ENCODE results near the gene NFU1.
"Not testable (repeated sequence)": the region's sequence is repeated elsewhere in the genome, so short reads cannot be mapped to it uniquely, and the experiment has no call there.

The NFU1 gene

DNA sequence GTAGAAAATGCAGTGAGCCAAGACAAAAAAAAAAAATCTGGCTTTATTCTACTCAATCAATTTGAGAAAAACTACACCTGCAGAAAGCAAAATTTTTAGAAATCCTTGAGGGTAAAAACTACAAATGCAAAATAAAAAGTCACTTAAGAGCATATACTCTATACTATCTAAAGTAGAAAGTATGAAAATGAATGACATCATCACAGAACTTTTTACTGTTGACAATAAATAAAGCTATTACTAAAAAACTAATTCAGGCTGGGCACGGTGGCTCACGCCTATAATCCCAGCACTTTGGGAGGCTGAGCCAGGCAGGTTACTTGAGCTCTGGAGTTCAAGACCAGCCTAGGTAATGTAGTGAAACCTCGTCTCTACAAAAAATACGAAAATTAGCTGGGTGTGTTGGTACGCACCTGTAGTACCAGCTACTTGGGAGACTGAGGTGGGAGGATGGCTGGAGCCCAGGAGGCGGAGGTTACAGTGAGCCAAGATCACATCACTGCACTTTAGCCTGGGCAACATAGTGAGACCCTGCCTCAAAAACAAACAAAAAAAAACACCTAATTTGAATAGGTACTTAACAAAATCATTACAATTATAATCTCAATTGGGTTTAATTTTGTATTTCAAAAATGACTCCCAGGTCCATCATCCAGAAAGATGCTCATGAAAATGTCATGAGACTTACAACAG lies 7.6 kb downstream of the NFU1 start:
- Mint-ChIP-seq H3K4me3 (no peak overlapping the region), H3K27me3 (ENCODE audit: low read depth) (no peaks in the 10 kb centered on the region), H3K36me3 (ENCODE audit: low read depth) (peaks cover 5% of the 10 kb centered on the region), H3K4me1 (ENCODE audit: low read depth) (peaks cover 2% of the 10 kb centered on the region), H3K27ac (no peak overlapping the region), H3K9me3 (no peaks in the 10 kb centered on the region)

- Mint-ChIP-seq H3K36me3 (ENCODE audit: low read depth) (peaks cover 5% of the 10 kb centered on the region), H3K27ac (no peak overlapping the region), H3K4me1 (ENCODE audit: low read depth) (no peaks in the 10 kb centered on the region), H3K27me3 (ENCODE audit: low read depth) (no peaks in the 10 kb centered on the region), H3K4me3 (no peak overlapping the region), H3K9me3 (no peaks in the 10 kb centered on the region)
Observed at GRCh38 chr2:69428981-69429380, 8.3 kb downstream of the NFU1 start.

DNA sequence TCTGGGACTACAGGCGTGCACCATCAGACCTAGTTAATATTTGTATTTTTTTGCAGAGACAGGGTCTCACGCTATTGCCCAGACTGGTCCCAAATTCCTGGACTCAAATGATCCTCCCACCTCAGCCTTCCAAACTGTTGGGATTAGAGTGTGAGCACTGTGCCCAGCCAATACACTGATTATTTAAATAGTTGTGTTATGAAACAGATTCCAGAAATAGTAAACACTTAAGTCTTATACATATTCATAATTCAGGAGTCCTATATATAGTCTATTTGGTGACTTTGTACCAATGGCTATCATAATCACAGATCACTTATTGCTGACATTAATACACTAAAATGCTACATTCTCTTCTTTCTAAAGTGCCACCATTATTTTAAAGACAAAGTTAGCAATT lies 12.8 kb downstream of the NFU1 start:
- Mint-ChIP-seq H3K27me3 (ENCODE audit: low read depth) (no peaks in the 10 kb centered on the region), H3K9me3 (no peaks in the 10 kb centered on the region), H3K4me3 (no peak overlapping the region), H3K27ac (no peak overlapping the region), H3K36me3 (ENCODE audit: low read depth) (peaks cover 12% of the 10 kb centered on the region), H3K4me1 (ENCODE audit: low read depth) (peaks cover 3% of the 10 kb centered on the region)

DNA sequence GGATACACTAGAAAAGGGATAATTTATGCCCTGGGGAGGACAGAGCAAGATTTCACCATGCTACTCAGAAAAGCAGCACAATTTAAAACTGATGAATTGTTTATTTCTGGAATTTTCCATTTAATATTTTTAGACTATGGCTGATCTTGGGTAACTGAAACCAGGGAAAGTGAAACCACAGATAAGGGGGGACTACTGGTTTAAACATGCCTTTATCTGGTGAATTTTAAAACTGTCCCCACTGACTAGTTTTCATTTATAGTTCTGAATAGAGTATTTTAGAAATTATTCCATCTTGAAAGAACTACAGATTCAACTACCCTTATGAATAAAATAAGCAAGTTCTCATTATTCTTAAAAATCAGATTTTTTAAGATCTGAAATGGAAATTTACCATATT lies 15.0 kb downstream of the NFU1 start:
- no peak overlapping the region for H3K4me3 Mint-ChIP-seq
- H3K27ac Mint-ChIP-seq = no peak overlapping the region
- H3K27me3 Mint-ChIP-seq (ENCODE audit: low read depth) = no peaks in the 10 kb centered on the region
- H3K36me3 Mint-ChIP-seq (ENCODE audit: low read depth) = peaks cover 9% of the 10 kb centered on the region
- peaks cover 3% of the 10 kb centered on the region for H3K4me1 Mint-ChIP-seq (ENCODE audit: low read depth)
- H3K9me3 Mint-ChIP-seq = no peaks in the 10 kb centered on the region

GRCh38 chr2:69419111-69419510 lies 18.1 kb downstream of the NFU1 start:
- not testable (repeated sequence) for H3K27me3 Mint-ChIP-seq (ENCODE audit: low read depth); H3K27ac Mint-ChIP-seq; H3K9me3 Mint-ChIP-seq; H3K4me1 Mint-ChIP-seq (ENCODE audit: low read depth); H3K4me3 Mint-ChIP-seq
- peaks cover 11% of the 10 kb centered on the region for H3K36me3 Mint-ChIP-seq (ENCODE audit: low read depth)

DNA sequence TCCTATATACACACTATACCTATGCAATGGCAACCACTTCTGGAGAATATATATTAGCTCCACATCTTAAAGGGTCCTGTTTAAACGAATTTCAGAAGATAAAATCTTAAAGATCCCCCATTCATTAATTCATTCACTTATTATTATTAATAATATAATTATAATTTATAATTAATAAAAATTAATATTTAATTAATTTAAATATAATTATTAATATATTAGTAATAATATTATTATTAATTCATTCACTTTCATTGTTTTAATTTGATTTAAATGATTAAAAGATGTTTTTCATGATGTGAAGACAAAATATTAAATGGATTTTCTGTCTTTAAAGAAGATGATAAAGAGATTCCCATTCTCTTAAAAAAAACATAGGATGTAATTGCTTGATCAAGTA lies 21.1 kb downstream of the NFU1 start:
- H3K9me3 Mint-ChIP-seq = no peaks in the 10 kb centered on the region
- no peaks in the 10 kb centered on the region for H3K27me3 Mint-ChIP-seq (ENCODE audit: low read depth)
- H3K4me3 Mint-ChIP-seq = no peak overlapping the region
- H3K36me3 Mint-ChIP-seq (ENCODE audit: low read depth) = peaks cover 11% of the 10 kb centered on the region
- H3K4me1 Mint-ChIP-seq (ENCODE audit: low read depth) = no peaks in the 10 kb centered on the region
- no peak overlapping the region for H3K27ac Mint-ChIP-seq

DNA sequence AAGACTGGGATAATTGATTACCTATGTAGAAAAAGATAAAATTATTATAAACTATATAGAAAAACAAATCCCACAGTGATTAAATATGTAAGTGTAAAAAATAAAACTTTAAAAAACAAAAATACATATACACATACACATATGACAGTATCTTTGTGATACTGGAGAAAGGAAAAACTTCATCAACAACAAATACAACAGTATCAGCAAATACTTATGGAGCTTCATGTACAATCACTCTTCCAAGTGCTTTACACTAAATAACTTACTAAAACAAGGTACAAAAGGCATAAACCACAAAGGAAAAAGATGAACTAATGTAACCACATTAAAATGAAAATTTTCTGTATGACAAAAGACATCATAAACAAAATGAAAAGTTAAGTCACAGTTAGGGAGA lies 26.1 kb downstream of the NFU1 start:
- Mint-ChIP-seq H3K4me1 (ENCODE audit: low read depth) (no peaks in the 10 kb centered on the region), H3K36me3 (ENCODE audit: low read depth) (peaks cover 15% of the 10 kb centered on the region), H3K27ac (no peak overlapping the region), H3K27me3 (ENCODE audit: low read depth) (no peaks in the 10 kb centered on the region), H3K4me3 (no peak overlapping the region), H3K9me3 (no peaks in the 10 kb centered on the region)

- H3K9me3 Mint-ChIP-seq = peaks cover 12% of the 10 kb centered on the region
- no peak overlapping the region for H3K4me3 Mint-ChIP-seq
- H3K36me3 Mint-ChIP-seq (ENCODE audit: low read depth) = peaks cover 28% of the 10 kb centered on the region
- no peak overlapping the region for H3K27ac Mint-ChIP-seq
- H3K4me1 Mint-ChIP-seq (ENCODE audit: low read depth) = peaks cover 2% of the 10 kb centered on the region
- H3K27me3 Mint-ChIP-seq (ENCODE audit: low read depth) = no peaks in the 10 kb centered on the region
Observed at GRCh38 chr2:69405306-69405705, 31.9 kb downstream of the NFU1 start.

DNA sequence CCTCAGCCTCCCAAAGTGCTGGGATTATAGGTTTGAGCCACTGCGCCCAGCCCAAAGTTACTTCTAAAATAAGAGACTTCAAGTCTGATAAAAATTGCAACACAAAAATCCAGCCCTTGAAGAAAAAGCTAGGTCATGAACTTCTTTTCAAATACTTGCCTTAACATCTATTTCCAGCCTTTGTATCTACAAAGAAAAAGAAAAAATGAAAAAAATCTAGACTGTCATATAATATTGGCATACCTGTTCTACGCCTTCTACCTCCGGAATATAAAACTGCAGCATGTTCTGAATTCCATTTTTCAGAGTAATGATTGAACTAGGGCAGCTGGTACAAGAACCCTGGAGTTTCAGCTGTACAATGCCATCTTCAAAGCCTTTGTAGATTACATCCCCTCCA lies 37.1 kb downstream of the NFU1 start:
- no peak overlapping the region for H3K27ac Mint-ChIP-seq
- H3K4me3 Mint-ChIP-seq = no peak overlapping the region
- no peaks in the 10 kb centered on the region for H3K27me3 Mint-ChIP-seq (ENCODE audit: low read depth)
- peaks cover 2% of the 10 kb centered on the region for H3K4me1 Mint-ChIP-seq (ENCODE audit: low read depth)
- peaks cover 10% of the 10 kb centered on the region for H3K9me3 Mint-ChIP-seq
- H3K36me3 Mint-ChIP-seq (ENCODE audit: low read depth) = peaks cover 16% of the 10 kb centered on the region

DNA sequence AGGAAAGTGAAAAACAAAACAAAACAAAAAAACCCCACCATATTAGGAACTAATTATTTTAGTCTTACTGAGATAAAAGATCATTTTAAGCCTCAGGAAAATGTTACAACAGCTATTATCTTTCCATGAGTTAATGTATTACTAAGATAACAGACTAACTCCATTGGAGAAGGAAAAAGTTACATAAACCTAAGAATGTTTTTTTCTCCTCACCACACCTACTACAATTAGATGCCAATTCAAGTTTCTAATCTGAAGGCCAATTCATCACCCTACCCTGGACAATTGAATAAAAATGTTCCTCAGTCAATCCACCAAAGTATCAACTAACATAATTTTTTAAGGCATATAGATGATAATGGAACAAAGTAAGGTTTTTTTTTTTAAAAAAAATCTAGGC lies 40.0 kb downstream of the NFU1 start:
- Mint-ChIP-seq H3K9me3 (no peaks in the 10 kb centered on the region), H3K36me3 (ENCODE audit: low read depth) (peaks cover 19% of the 10 kb centered on the region), H3K4me1 (ENCODE audit: low read depth) (no peaks in the 10 kb centered on the region), H3K4me3 (no peak overlapping the region), H3K27me3 (ENCODE audit: low read depth) (no peaks in the 10 kb centered on the region), H3K27ac (no peak overlapping the region)

GRCh38 chr2:69395866-69396265 lies 41.4 kb downstream of the NFU1 start:
- no peak overlapping the region for H3K4me3 Mint-ChIP-seq
- no peak overlapping the region for H3K27ac Mint-ChIP-seq
- no peaks in the 10 kb centered on the region for H3K27me3 Mint-ChIP-seq (ENCODE audit: low read depth)
- H3K9me3 Mint-ChIP-seq = no peaks in the 10 kb centered on the region
- H3K4me1 Mint-ChIP-seq (ENCODE audit: low read depth) = no peaks in the 10 kb centered on the region
- H3K36me3 Mint-ChIP-seq (ENCODE audit: low read depth) = peaks cover 19% of the 10 kb centered on the region

GRCh38 chr2:69393963-69394362 lies 43.3 kb downstream of the NFU1 start:
- no peaks in the 10 kb centered on the region for H3K27me3 Mint-ChIP-seq (ENCODE audit: low read depth)
- peaks cover 16% of the 10 kb centered on the region for H3K36me3 Mint-ChIP-seq (ENCODE audit: low read depth)
- H3K4me1 Mint-ChIP-seq (ENCODE audit: low read depth) = peaks cover 4% of the 10 kb centered on the region
- no peak overlapping the region for H3K27ac Mint-ChIP-seq
- no peaks in the 10 kb centered on the region for H3K9me3 Mint-ChIP-seq
- no peak overlapping the region for H3K4me3 Mint-ChIP-seq

DNA sequence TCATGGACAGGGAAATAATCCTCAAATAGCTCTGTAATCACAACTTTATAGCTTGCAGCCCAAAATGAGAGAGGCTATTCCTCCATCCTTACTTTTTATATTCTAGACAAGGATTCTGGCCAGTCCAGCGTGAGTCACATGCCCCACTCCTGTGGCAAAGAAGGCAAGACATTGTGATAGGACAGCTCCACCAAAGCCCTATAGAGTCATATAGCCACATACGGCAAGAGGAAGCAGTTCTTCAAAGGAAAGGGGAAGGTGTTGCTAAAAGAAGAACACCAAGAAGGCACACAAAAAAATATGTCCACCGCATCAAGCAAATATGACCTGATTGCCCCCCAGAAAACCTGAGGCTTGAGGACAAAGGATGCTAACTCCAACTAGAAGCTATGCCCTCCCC lies 46.8 kb downstream of the NFU1 start:
- no peak overlapping the region for H3K27ac Mint-ChIP-seq
- H3K9me3 Mint-ChIP-seq = no peaks in the 10 kb centered on the region
- no peaks in the 10 kb centered on the region for H3K27me3 Mint-ChIP-seq (ENCODE audit: low read depth)
- H3K4me1 Mint-ChIP-seq (ENCODE audit: low read depth) = peaks cover 18% of the 10 kb centered on the region
- peaks cover 13% of the 10 kb centered on the region for H3K36me3 Mint-ChIP-seq (ENCODE audit: low read depth)
- no peak overlapping the region for H3K4me3 Mint-ChIP-seq

GRCh38 chr2:69390001-69390400 lies 47.2 kb downstream of the NFU1 start:
- Mint-ChIP-seq H3K4me3 (no peak overlapping the region), H3K4me1 (ENCODE audit: low read depth) (peaks cover 18% of the 10 kb centered on the region), H3K9me3 (no peaks in the 10 kb centered on the region), H3K27ac (no peak overlapping the region), H3K36me3 (ENCODE audit: low read depth) (peaks cover 12% of the 10 kb centered on the region), H3K27me3 (ENCODE audit: low read depth) (no peaks in the 10 kb centered on the region)

DNA sequence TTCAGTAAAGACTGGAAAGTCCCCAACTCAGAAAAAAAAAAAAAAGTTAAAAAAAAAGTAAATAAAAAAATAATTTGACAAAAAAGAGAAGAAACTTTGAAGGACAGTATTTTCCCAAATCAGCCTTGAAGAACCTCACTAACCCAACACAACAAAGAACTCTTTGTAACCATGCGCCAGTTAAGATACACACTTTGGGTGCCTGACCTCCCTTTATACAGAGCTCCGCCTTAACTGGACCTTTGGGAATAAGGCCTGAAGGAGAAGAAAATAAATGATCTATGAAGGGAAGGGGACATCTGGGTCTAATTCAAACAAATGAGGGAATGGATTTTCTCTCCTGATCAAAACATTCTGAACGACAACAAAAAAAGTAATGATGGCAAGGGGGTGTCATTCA lies 48.0 kb downstream of the NFU1 start:
- peaks cover 18% of the 10 kb centered on the region for H3K4me1 Mint-ChIP-seq (ENCODE audit: low read depth)
- H3K36me3 Mint-ChIP-seq (ENCODE audit: low read depth) = peaks cover 5% of the 10 kb centered on the region
- H3K27ac Mint-ChIP-seq = no peak overlapping the region
- H3K27me3 Mint-ChIP-seq (ENCODE audit: low read depth) = no peaks in the 10 kb centered on the region
- H3K9me3 Mint-ChIP-seq = no peaks in the 10 kb centered on the region
- H3K4me3 Mint-ChIP-seq = no peak overlapping the region
